ENCODE data around the gene TBXT. TPM values are rescaled to one million over a fixed set of nuclear protein-coding genes. Genes with fewer than 3 reads are reported as not detected.
"Not testable (repeated sequence)": the region's sequence is repeated elsewhere in the genome, so short reads cannot be mapped to it uniquely, and the experiment has no call there.

TBXT gene
- total and polyA plus RNA-seq, 10 donors, result 0.04 to 0.08 TPM; not detected in 8

GRCh38 chr6:166145751-166146150 is 21.9 kb downstream of the TBXT start:
- intact Hi-C loops (cut with DNase I; ENCODE audit: low total_unique reads), result no loop called here
- TF ChIP-seq POLR2A (IDR thresholded peaks at IDR 0.05) (no peak), CTCF (IDR thresholded peaks at IDR 0.05 in 8 of 11, conservative IDR thresholded peaks at IDR 0.05 in 3 of 11) (no peak), POLR2AphosphoS5 (IDR thresholded peaks at IDR 0.05) (no peak)
- Histone ChIP-seq H3K9me3 (peaks cover 0 to 21% (median 17%) of the 10 kb centered on the region in 8 donors), H3K4me3 (no peak overlapping the region), H3K4me1 (no peaks in the 10 kb centered on the region), H3K27me3 (replicated peaks in 1 of 7) (peaks cover 0 to 11% (median 0%) of the 10 kb centered on the region in 7 donors), H3K36me3 (no peaks in the 10 kb centered on the region), H3K27ac (no peak overlapping the region)
- WGBS, 5 donors, result 81 to 90% (median 85%) methylated on average over 5 of the region's 5 CpGs
- DNase-seq, result no peak

- 20 to 64% (median 38%) methylated on average over 2 of the region's 2 CpGs for WGBS, 5 donors
- TF ChIP-seq CTCF (IDR thresholded peaks at IDR 0.05 in 8 of 11, conservative IDR thresholded peaks at IDR 0.05 in 3 of 11) (no peak), POLR2AphosphoS5 (IDR thresholded peaks at IDR 0.05) (no peak), POLR2A (IDR thresholded peaks at IDR 0.05) (no peak)
- H3K27me3 ChIP-seq (replicated peaks in 1 of 7), result no peaks in the 10 kb centered on the region
- no peaks in the 10 kb centered on the region for H3K4me1 ChIP-seq
- intact Hi-C loops (cut with DNase I; ENCODE audit: low total_unique reads), result no loop called here
- DNase-seq, result no peak
- no peak overlapping the region for H3K27ac ChIP-seq
- H3K4me3 ChIP-seq, result no peak overlapping the region
- H3K36me3 ChIP-seq, result no peaks in the 10 kb centered on the region
- peaks cover 0 to 4% (median 0%) of the 10 kb centered on the region in 8 donors for H3K9me3 ChIP-seq
Observed at GRCh38 chr6:166143011-166143410, 24.6 kb downstream of the TBXT start.

DNA sequence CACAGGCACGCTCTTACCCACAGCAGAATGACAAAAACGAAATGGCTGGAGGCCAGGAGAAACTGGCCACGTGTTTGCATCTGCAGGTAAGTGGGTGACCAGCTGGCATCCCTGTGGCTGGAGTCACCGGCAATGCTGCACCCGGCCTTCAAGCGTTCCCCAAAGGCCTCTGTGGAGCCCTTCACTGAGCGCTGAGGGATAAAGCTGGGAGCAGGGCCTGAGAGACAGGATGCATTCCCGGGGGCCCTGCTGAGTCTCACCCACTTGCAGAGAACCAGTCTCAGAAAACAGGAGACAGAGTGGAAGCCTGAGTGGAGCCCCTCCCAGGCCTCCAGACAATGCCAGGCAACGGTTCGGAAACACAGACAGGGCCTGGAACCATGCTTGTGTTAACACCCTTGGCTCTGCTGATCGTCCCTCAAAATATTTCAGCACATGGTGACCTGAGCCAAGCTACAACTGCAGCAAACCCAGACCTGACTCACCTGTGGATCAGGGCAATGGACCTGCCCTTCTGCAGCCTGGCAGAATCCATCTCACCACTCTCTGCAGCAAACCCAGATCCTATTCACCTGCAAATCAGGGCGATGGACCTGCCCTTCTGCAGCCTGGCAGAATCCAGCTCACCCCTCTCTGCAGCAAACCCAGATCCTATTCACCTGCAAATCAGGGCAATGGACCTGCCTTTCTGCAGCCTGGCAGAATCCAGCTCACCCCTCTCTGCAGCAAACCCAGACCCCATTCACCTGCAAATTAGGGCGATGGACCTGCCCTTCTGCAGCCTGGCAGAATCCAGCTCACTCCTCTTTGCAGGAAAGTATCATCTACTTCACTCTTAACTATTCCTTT is 39.8 kb downstream of the TBXT start:
- no peak overlapping the region for H3K4me3 ChIP-seq
- intact Hi-C loops (cut with DNase I; ENCODE audit: low total_unique reads), result no loop called here
- no peaks in the 10 kb centered on the region for H3K36me3 ChIP-seq
- TF ChIP-seq POLR2AphosphoS5 (IDR thresholded peaks at IDR 0.05), result no peak
- TF ChIP-seq POLR2A (IDR thresholded peaks at IDR 0.05), result no peak
- TF ChIP-seq CTCF (IDR thresholded peaks at IDR 0.05 in 8 of 11, conservative IDR thresholded peaks at IDR 0.05 in 3 of 11), result no peak
- H3K27me3 ChIP-seq (replicated peaks in 1 of 7), result peaks cover 0 to 33% (median 0%) of the 10 kb centered on the region in 7 donors
- DNase-seq, result no peak
- H3K4me1 ChIP-seq, result no peaks in the 10 kb centered on the region
- H3K9me3 ChIP-seq, result no peaks in the 10 kb centered on the region
- WGBS, 5 donors, result 69 to 82% (median 77%) methylated on average over 12 to 13 of the region's 13 CpGs
- H3K27ac ChIP-seq, result no peak overlapping the region

- H3K27ac ChIP-seq; H3K4me1 ChIP-seq; intact Hi-C loops (cut with DNase I; ENCODE audit: low total_unique reads); H3K36me3 ChIP-seq; DNase-seq; H3K9me3 ChIP-seq; H3K4me3 ChIP-seq: not testable (repeated sequence)
- WGBS, 5 donors, result 85 to 91% (median 87%) methylated on average over 9 of the region's 9 CpGs
- peaks cover 0 to 26% (median 0%) of the 10 kb centered on the region in 7 donors for H3K27me3 ChIP-seq (replicated peaks in 1 of 7)
Observed at GRCh38 chr6:166123115-166123514, 44.5 kb downstream of the TBXT start.

Data from spleen (tissue), 11 donors.